ACHN (cell line): ENCODE data around the gene CTDP1.

Experiments used
- DNase-seq: peaks from one replicate; pipeline ENCODE4 v3.0.0-alpha.2; 2015
- in situ Hi-C: cut with HindIII; loops from 2 replicates; pipeline ENCODE4 v1.10.0; 2017; ENCODE audit warnings: low sequenced_read_pairs, low pct_ligation_motif_present, low pct_unique_long_range_greater_than_20kb

Gene CTDP1

GRCh38 chr18:79792096-79792987, 112.7 kb downstream of the CTDP1 start:
- in situ Hi-C loops, result no loop called here

GRCh38 chr18:79792988-79793355, 113.4 kb downstream of the CTDP1 start:
- no peak for DNase-seq
- in situ Hi-C loops, result no loop called here

More at GRCh38 chr18:79792096-79792987, 112.7 kb downstream of the CTDP1 start:
- DNase-seq, result no peak

- in situ Hi-C loops, result no loop called here
Observed at GRCh38 chr18:79794846-79795245, 115.2 kb downstream of the CTDP1 start.

DNA sequence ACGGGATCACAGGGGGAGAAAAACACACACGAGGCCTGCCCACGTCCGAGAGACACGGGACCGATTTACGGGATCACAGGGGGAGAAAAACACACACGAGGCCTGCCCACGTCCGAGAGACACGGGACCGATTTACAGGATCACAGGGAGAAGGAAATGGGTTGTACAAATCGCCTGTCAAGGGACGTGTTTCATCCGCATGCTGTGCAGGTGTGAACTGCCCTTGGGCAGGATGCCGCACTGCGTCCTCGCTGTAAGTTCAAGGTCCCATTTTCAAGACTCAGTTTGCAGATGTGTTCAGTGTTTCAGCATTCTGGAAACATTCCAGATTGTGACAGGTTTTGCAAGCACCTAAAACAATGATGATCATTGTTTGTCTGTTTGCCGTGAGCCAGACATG, 115.8 kb downstream of the CTDP1 start:
- in situ Hi-C loops, result no loop called here

More at GRCh38 chr18:79794846-79795245, 115.2 kb downstream of the CTDP1 start:
- DNase-seq, result no peak

GRCh38 chr18:79796016-79796415, 116.4 kb downstream of the CTDP1 start:
- DNase-seq, result no peak
- in situ Hi-C loops, result no loop called here

More for the DNA sequence above, 115.8 kb downstream of the CTDP1 start:
- no peak for DNase-seq

DNA sequence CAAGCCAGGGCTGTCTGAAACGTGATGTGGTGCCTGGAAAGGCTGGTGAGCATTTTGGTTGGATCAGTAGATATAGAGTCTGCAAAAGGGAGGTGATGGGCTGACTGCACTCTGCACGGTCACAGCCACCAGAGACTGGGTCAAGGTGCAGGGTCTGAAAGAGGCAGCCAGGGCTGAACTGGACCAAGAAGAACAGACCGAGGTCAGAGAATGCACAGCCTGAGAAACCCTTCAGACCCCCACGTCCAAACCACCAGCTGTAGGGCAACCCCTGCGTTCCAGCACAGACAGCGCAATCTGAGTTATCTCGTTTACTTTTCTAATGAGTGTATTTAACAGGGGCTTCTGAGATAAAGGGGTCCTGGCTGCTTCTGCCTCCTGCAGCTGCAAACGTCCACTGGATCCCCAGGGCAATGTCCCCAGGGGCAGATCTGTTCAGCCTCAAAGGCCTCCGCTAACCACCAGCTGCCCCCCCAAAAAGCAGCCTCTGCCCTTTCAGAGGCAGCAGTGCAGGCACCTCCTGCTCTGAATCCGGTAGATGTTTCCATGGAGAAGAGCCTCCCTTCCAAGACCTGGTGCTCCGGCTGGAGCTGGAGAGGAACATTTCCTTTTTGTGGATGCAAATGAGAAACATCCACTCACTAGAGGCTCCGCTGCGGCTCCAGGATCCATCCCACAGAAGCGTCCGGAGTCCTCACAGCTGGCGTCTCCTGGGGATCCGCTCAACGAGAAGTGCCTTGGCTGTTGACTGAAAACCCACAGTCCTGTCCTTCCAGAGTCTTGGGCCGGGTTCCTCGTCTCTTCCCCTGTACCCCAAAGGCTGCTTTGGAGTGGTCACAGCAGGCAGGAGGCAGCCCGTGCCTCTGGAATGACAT, 117.2 kb downstream of the CTDP1 start:
- no peak for DNase-seq
- in situ Hi-C loops, result no loop called here

GRCh38 chr18:79797518-79798345, 118.1 kb downstream of the CTDP1 start, which contains the start of gene KCNG2:
KCNG2 (plus strand) TSS chr18:79797938; CDS start chr18:79863668, 65,730 bp downstream.
- in situ Hi-C loops, result no loop called here
- no peak for DNase-seq

DNA sequence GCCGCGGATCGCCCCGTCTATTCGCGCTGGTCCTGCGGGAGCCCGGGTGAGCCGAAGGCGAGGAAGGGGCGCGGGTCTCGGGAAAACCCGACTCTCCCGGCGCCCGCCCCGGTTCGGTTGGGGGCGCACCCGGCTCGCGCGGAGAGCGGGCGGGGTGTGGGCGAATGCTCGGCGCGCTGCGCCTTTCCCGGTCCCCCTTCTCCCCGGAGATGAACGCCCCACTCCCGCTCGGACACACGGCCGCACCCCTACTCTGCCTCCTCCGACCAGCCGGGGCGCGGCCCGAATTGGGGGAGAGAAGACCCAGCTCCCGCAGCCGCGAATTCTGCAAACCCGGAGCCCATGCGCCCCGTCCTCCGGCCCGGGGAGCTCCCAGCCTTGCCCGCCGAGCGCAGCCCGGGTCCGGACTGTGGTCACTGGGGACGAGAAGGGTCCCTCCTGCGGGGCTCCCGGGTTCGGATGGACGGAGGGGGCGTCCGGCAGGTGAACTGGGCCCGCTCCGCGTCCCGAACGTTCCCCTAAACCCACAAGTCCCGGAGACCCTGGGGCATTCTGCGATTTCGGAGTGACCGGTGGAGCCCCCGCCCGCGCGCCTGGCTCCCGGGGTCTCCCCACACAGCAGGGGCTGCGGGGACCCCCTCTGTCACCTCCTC, 118.9 kb downstream of the CTDP1 start:
- in situ Hi-C loops, result no loop called here
- no peak for DNase-seq

- in situ Hi-C loops, result no loop called here
- no peak for DNase-seq
Observed at GRCh38 chr18:79798999-79799370, 119.4 kb downstream of the CTDP1 start.

GRCh38 chr18:79799619-79800370, 120.2 kb downstream of the CTDP1 start:
- in situ Hi-C loops, result no loop called here
- DNase-seq, result no peak

- in situ Hi-C loops, result no loop called here
- no peak for DNase-seq
Observed at GRCh38 chr18:79800371-79801180, 121.0 kb downstream of the CTDP1 start.

GRCh38 chr18:79801217-79801616, 121.6 kb downstream of the CTDP1 start:
- in situ Hi-C loops, result no loop called here
- DNase-seq, result no peak

- DNase-seq, result no peak
- in situ Hi-C loops, result no loop called here
Observed at GRCh38 chr18:79801641-79802040, 122.0 kb downstream of the CTDP1 start.

- in situ Hi-C loops, result no loop called here
- no peak for DNase-seq
Observed at GRCh38 chr18:79802298-79802697, 122.7 kb downstream of the CTDP1 start.

- no peak for DNase-seq
- in situ Hi-C loops, result no loop called here
Observed at GRCh38 chr18:79803611-79804051, 124.0 kb downstream of the CTDP1 start.
